H1 (cell line): ENCODE measurements around the gene HMX1. TPM values are rescaled to one million over a fixed set of nuclear protein-coding genes. Genes with fewer than 3 reads are reported as not detected.

ENCODE experiments used
- CHD7 ChIP-seq: fragments of 300-600 bp; sonication (generic); IDR thresholded peaks from 2 replicates; pipeline ENCODE4 v1.7.1; 2012; ENCODE audit warnings: low read length, moderate library complexity, mild to moderate bottlenecking, inconsistent platforms; ENCODE audit not compliant: insufficient replicate concordance
- GABPA ChIP-seq: IDR thresholded peaks from 2 replicates; pipeline ENCODE4 v1.6.1; 2011; ENCODE audit warnings: mild to moderate bottlenecking, low read length, moderate library complexity, borderline replicate concordance; ENCODE audit not compliant: insufficient read depth
- HDAC2 ChIP-seq, 2 experiments: fragments of 300-600 bp in 1 of 2; sonication (generic) in 1 of 2; IDR thresholded peaks; 2 replicates each; pipeline ENCODE4 v1.6.1; 2011 to 2012; ENCODE audit warnings: low read depth in 2 of 2, low read length in 2 of 2, mild to moderate bottlenecking in 2 of 2, moderate library complexity in 2 of 2, borderline replicate concordance in 1 of 2, inconsistent platforms in 1 of 2
- JUND ChIP-seq: IDR thresholded peaks from 2 replicates; pipeline ENCODE4 v1.6.1; 2011; ENCODE audit warnings: mild to moderate bottlenecking, improper control_type of control experiment, low read length
- NANOG ChIP-seq: IDR thresholded peaks from 2 replicates; pipeline ENCODE4 v1.6.1; 2011; ENCODE audit warnings: low read length, low read depth, mild to moderate bottlenecking, inconsistent platforms; ENCODE audit not compliant: insufficient read depth, poor library complexity, severe bottlenecking
- RAD21 ChIP-seq, 2 experiments: IDR thresholded peaks in 1 of 2; conservative IDR thresholded peaks in 1 of 2; 2 replicates each; pipeline ENCODE4 v1.6.1; 2011; ENCODE audit warnings: low read depth in 2 of 2, low read length in 2 of 2, improper control_type of control experiment in 1 of 2, inconsistent platforms in 1 of 2, mild to moderate bottlenecking in 1 of 2, moderate library complexity in 1 of 2
- RXRA ChIP-seq: IDR thresholded peaks from 2 replicates; pipeline ENCODE4 v1.6.1; 2011; ENCODE audit warnings: low read depth, mild to moderate bottlenecking, low read length, moderate library complexity; ENCODE audit not compliant: insufficient read depth
- TAF1 ChIP-seq: IDR thresholded peaks from 2 replicates; pipeline ENCODE4 v1.6.1; 2011; ENCODE audit warnings: mild to moderate bottlenecking, low read depth, low read length
- TBP ChIP-seq: IDR thresholded peaks from 2 replicates; pipeline ENCODE4 v1.6.1; 2011; ENCODE audit warnings: low read depth, low read length, improper control_type of control experiment
- YY1 ChIP-seq: IDR thresholded peaks from 2 replicates; pipeline ENCODE4 v1.6.1; 2011; ENCODE audit warnings: low read depth, mild to moderate bottlenecking, low read length
- polyA plus RNA-seq, 7 experiments: library from polyadenylated mRNA; depleted of rRNA in 3 of 7; stranded (reverse) in 5 of 7; unstranded in 2 of 7; fragments of >200 nt in 5 of 7; fragments of 200-250 nt in 2 of 7; gene quantifications; 1 replicate in 5 of 7; 2 replicates in 1 of 7; 4 replicates in 1 of 7; pipeline versions ENCODE4 v1.2.1 to v1.2.3, GENCODE V29; 2011 to 2013; ENCODE audit warnings: missing spikeins in 2 of 7, mixed read lengths in 2 of 7
- total RNA-seq: library from RNA; stranded (reverse); fragmentation: NEBNext Ultra II Directional; extraction: Animal tissue kit (Norgen Biotek cat#: 25700); gene quantifications from 2 replicates; pipeline ENCODE4 v1.2.1, GENCODE V29; 2021

Gene HMX1
- total and polyA plus RNA-seq, 2 of the 8 experiments (the other 6 are each of a cell fraction or from before 2014, with no cell fraction given) = 0.26 TPM; not detected in 1

- TF ChIP-seq CHD7 (no peak), RAD21 (IDR thresholded peaks at IDR 0.05 in 1 of 2, conservative IDR thresholded peaks at IDR 0.05 in 1 of 2; ENCODE audit: low read depth in 2 of 2, low read length in 2 of 2) (peak; percentile 25 to 45; a peak in 3 of 4 replicates), GABPA (no peak), HDAC2 (IDR thresholded peaks at IDR 0.05; ENCODE audit: borderline replicate concordance in 1 of 2, low read depth in 2 of 2, low read length in 2 of 2) (no peak), TAF1 (no peak), RXRA (no peak), YY1 (no peak), NANOG (no peak), JUND (no peak), TBP (no peak)
Observed at GRCh38 chr4:8819473-8820177, 52.0 kb downstream of the HMX1 start (continued).
